ENCODE measurements around the gene FBXO3. TPM values are rescaled to one million over a fixed set of nuclear protein-coding genes. Genes with fewer than 3 reads are reported as not detected.
"Not testable (repeated sequence)": the region's sequence is repeated elsewhere in the genome, so short reads cannot be mapped to it uniquely, and the experiment has no call there.

The FBXO3 gene
- total RNA-seq, 1 experiment from 2014 or later, result 29.6 TPM

GRCh38 chr11:33709466-33709865 lies 64.9 kb downstream of the FBXO3 start:
- no peaks in the 10 kb centered on the region for H3K27me3 ChIP-seq (replicated peaks; ENCODE audit: control insufficient read depth, insufficient read depth, low read length)
- Mint-ChIP-seq H3K27ac (ENCODE audit: unreplicated experiment) (no peak overlapping the region), H3K27me3 (ENCODE audit: insufficient read depth, unreplicated experiment) (no peaks in the 10 kb centered on the region), H3K36me3 (ENCODE audit: insufficient read depth, unreplicated experiment) (peaks cover 19% of the 10 kb centered on the region), H3K4me1 (ENCODE audit: low read depth, unreplicated experiment) (peaks cover 6% of the 10 kb centered on the region), H3K4me3 (ENCODE audit: unreplicated experiment) (no peak overlapping the region), H3K9me3 (ENCODE audit: unreplicated experiment) (no peaks in the 10 kb centered on the region)
- BruUV-seq (replicated peaks), result TSS peak; percentile 50
- H3K36me3 ChIP-seq (ENCODE audit: control insufficient read depth, insufficient read depth, low read length), result no peaks in the 10 kb centered on the region
- intact Hi-C loops (cut with micrococcal nuclease; ENCODE audit: unreplicated experiment), result no loop called here
- no peaks in the 10 kb centered on the region for H3K4me1 ChIP-seq
- H3K9me3 ChIP-seq, result no peaks in the 10 kb centered on the region
- no peak overlapping the region for H3K4me3 ChIP-seq (ENCODE audit: low read depth, low read length)
- CTCF ChIA-PET, result interaction anchor here (0.6 kb wide), 1 partner anchor 247 kb away, joined by 5 read pairs; no protein-coding TSS in a partner anchor
- DNase-seq, result no peak
- no peak for TF ChIP-seq CTCF (IDR thresholded peaks at IDR 0.05; ENCODE audit: insufficient read depth in 1 of 2, low read depth in 1 of 2, low read length in 1 of 2, severe bottlenecking in 1 of 2, unreplicated experiment in 1 of 2)
- POLR2A ChIA-PET, result no interaction called here

- TF ChIP-seq CTCF (IDR thresholded peaks at IDR 0.05; ENCODE audit: insufficient read depth in 1 of 2, low read depth in 1 of 2, low read length in 1 of 2, severe bottlenecking in 1 of 2, unreplicated experiment in 1 of 2), result no peak
- H3K36me3 ChIP-seq (ENCODE audit: control insufficient read depth, insufficient read depth, low read length), result no peaks in the 10 kb centered on the region
- DNase-seq, result no peak
- BruUV-seq (replicated peaks), result no TSS peak
- no peaks in the 10 kb centered on the region for H3K27me3 ChIP-seq (replicated peaks; ENCODE audit: control insufficient read depth, insufficient read depth, low read length)
- no peaks in the 10 kb centered on the region for H3K4me1 ChIP-seq
- intact Hi-C loops (cut with micrococcal nuclease; ENCODE audit: unreplicated experiment), result no loop called here
- H3K4me3 Mint-ChIP-seq (ENCODE audit: unreplicated experiment), result no peak overlapping the region
- H3K27me3 Mint-ChIP-seq (ENCODE audit: insufficient read depth, unreplicated experiment), result no peaks in the 10 kb centered on the region
- peaks cover 19% of the 10 kb centered on the region for H3K36me3 Mint-ChIP-seq (ENCODE audit: insufficient read depth, unreplicated experiment)
- peaks cover 3% of the 10 kb centered on the region for H3K4me1 Mint-ChIP-seq (ENCODE audit: low read depth, unreplicated experiment)
- H3K9me3 Mint-ChIP-seq (ENCODE audit: unreplicated experiment), result no peaks in the 10 kb centered on the region
- ChIA-PET CTCF (no interaction called here), POLR2A (interaction anchor here (0.6 kb wide), 1 partner anchor 466 kb away, joined by 6 read pairs; no protein-coding TSS in a partner anchor)
- no peak overlapping the region for H3K4me3 ChIP-seq (ENCODE audit: low read depth, low read length)
- H3K27ac Mint-ChIP-seq (ENCODE audit: unreplicated experiment), result no peak overlapping the region
- H3K9me3 ChIP-seq, result no peaks in the 10 kb centered on the region
Measured at GRCh38 chr11:33708985-33709384, 65.3 kb downstream of the FBXO3 start.

- BruUV-seq (replicated peaks); H3K9me3 ChIP-seq; H3K4me3 ChIP-seq (ENCODE audit: low read depth, low read length); H3K27me3 ChIP-seq (replicated peaks; ENCODE audit: control insufficient read depth, insufficient read depth, low read length); CTCF ChIA-PET; POLR2A ChIA-PET; H3K27ac Mint-ChIP-seq (ENCODE audit: unreplicated experiment); H3K4me1 ChIP-seq; H3K36me3 ChIP-seq (ENCODE audit: control insufficient read depth, insufficient read depth, low read length); H3K4me3 Mint-ChIP-seq (ENCODE audit: unreplicated experiment); intact Hi-C loops (cut with micrococcal nuclease; ENCODE audit: unreplicated experiment); H3K27me3 Mint-ChIP-seq (ENCODE audit: insufficient read depth, unreplicated experiment); H3K4me1 Mint-ChIP-seq (ENCODE audit: low read depth, unreplicated experiment); DNase-seq; H3K9me3 Mint-ChIP-seq (ENCODE audit: unreplicated experiment): not testable (repeated sequence)
- H3K36me3 Mint-ChIP-seq (ENCODE audit: insufficient read depth, unreplicated experiment), result peaks cover 26% of the 10 kb centered on the region
Measured at GRCh38 chr11:33707831-33708230, 66.5 kb downstream of the FBXO3 start.

GRCh38 chr11:33706966-33707365 lies 67.4 kb downstream of the FBXO3 start:
- POLR2A ChIA-PET, result no interaction called here
- peaks cover 3% of the 10 kb centered on the region; the same call in 1 of the 2 replicates for H3K4me1 ChIP-seq
- H3K27ac Mint-ChIP-seq (ENCODE audit: unreplicated experiment), result no peak overlapping the region
- no peak for DNase-seq
- CTCF ChIA-PET, result no interaction called here
- BruUV-seq (replicated peaks), result no TSS peak
- no peak overlapping the region for H3K4me3 ChIP-seq (ENCODE audit: low read depth, low read length)
- H3K4me1 Mint-ChIP-seq (ENCODE audit: low read depth, unreplicated experiment), result no peaks in the 10 kb centered on the region
- H3K9me3 Mint-ChIP-seq (ENCODE audit: unreplicated experiment), result no peaks in the 10 kb centered on the region
- no peaks in the 10 kb centered on the region for H3K9me3 ChIP-seq
- H3K4me3 Mint-ChIP-seq (ENCODE audit: unreplicated experiment), result no peak overlapping the region
- intact Hi-C loops (cut with micrococcal nuclease; ENCODE audit: unreplicated experiment), result no loop called here
- no peaks in the 10 kb centered on the region for H3K27me3 Mint-ChIP-seq (ENCODE audit: insufficient read depth, unreplicated experiment)
- TF ChIP-seq CTCF (IDR thresholded peaks at IDR 0.05; ENCODE audit: insufficient read depth in 1 of 2, low read depth in 1 of 2, low read length in 1 of 2, severe bottlenecking in 1 of 2, unreplicated experiment in 1 of 2), result no peak
- H3K36me3 ChIP-seq (ENCODE audit: control insufficient read depth, insufficient read depth, low read length), result no peaks in the 10 kb centered on the region
- H3K36me3 Mint-ChIP-seq (ENCODE audit: insufficient read depth, unreplicated experiment), result peaks cover 21% of the 10 kb centered on the region
- H3K27me3 ChIP-seq (replicated peaks; ENCODE audit: control insufficient read depth, insufficient read depth, low read length), result no peaks in the 10 kb centered on the region
